RWPE2 (cell line): ENCODE measurements around the gene UNC5A.

Source experiments
- ATAC-seq: fragments of 200-7000 bp; cut with Tn5 transposase; 3 replicates; pipeline ENCODE4 v1.9.1; 2021; ENCODE audit warnings: low read depth
- DNase-seq: peaks from one replicate; pipeline ENCODE4 v3.0.0-alpha.2; 2020; ENCODE audit warnings: low spot score
- H3K27ac ChIP-seq: fragments of 450-650 bp; 2 replicates; pipeline ENCODE4 v1.5.1; 2017; ENCODE audit warnings: mild to moderate bottlenecking; ENCODE audit not compliant: poor library complexity, severe bottlenecking
- H3K27me3 ChIP-seq: fragments of 250-450 bp; sonication (Bioruptor Pico); 2 replicates; pipeline ENCODE4 v1.5.1; 2021; ENCODE audit warnings: mild to moderate bottlenecking, moderate library complexity; ENCODE audit not compliant: insufficient read depth, poor library complexity, severe bottlenecking
- H3K36me3 ChIP-seq: fragments of 250-450 bp; sonication (Bioruptor Pico); 2 replicates; pipeline ENCODE4 v1.5.1; 2020; ENCODE audit warnings: low read depth, mild to moderate bottlenecking, moderate library complexity
- H3K4me1 ChIP-seq: fragments of 250-450 bp; sonication (Bioruptor Pico); 2 replicates; pipeline ENCODE4 v1.5.1; 2021; ENCODE audit warnings: mild to moderate bottlenecking, moderate library complexity; ENCODE audit not compliant: insufficient read depth, poor library complexity, severe bottlenecking
- H3K4me3 ChIP-seq: fragments of 250-450 bp; sonication (Bioruptor Pico); 2 replicates; pipeline ENCODE4 v1.5.1; 2021; ENCODE audit warnings: mild to moderate bottlenecking, moderate library complexity; ENCODE audit not compliant: severe bottlenecking
- H3K9me3 ChIP-seq: fragments of 250-450 bp; sonication (Bioruptor Pico); 2 replicates; pipeline ENCODE4 v1.5.1; 2021; ENCODE audit warnings: mild to moderate bottlenecking, moderate library complexity; ENCODE audit not compliant: severe bottlenecking
- TF ChIP-seq, protein P1 (sequence below): fragments of 450-650 bp; IDR thresholded peaks from one replicate; pipeline ENCODE4 v1.5.1; 2017; ENCODE audit warnings: mild to moderate bottlenecking, moderate library complexity; ENCODE audit not compliant: poor library complexity, severe bottlenecking

UNC5A gene

DNA sequence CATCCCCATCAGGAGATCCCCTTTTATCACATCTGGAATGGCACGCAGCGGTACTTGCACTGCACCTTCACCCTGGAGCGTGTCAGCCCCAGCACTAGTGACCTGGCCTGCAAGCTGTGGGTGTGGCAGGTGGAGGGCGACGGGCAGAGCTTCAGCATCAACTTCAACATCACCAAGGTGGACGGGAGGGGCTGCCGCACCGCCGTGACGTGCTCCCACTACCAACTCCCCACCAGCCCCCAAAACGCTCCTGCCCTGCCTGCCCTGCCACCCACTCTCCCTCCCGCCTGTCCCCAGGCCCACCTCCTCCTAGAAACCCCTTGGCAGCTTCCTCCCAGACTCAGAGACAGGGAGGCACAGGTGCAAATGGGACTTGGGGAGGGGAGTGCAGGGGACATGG, 68.1 kb downstream of the UNC5A start:
- ATAC-seq (no peak), DNase-seq (no peak)
- Histone ChIP-seq H3K27me3 (peaks cover 15% of the 10 kb centered on the region), H3K4me3 (no peak overlapping the region), H3K36me3 (no peaks in the 10 kb centered on the region), H3K4me1 (no peaks in the 10 kb centered on the region), H3K27ac (no peak overlapping the region), H3K9me3 (no peaks in the 10 kb centered on the region)
- TF ChIP-seq, protein P1, sequence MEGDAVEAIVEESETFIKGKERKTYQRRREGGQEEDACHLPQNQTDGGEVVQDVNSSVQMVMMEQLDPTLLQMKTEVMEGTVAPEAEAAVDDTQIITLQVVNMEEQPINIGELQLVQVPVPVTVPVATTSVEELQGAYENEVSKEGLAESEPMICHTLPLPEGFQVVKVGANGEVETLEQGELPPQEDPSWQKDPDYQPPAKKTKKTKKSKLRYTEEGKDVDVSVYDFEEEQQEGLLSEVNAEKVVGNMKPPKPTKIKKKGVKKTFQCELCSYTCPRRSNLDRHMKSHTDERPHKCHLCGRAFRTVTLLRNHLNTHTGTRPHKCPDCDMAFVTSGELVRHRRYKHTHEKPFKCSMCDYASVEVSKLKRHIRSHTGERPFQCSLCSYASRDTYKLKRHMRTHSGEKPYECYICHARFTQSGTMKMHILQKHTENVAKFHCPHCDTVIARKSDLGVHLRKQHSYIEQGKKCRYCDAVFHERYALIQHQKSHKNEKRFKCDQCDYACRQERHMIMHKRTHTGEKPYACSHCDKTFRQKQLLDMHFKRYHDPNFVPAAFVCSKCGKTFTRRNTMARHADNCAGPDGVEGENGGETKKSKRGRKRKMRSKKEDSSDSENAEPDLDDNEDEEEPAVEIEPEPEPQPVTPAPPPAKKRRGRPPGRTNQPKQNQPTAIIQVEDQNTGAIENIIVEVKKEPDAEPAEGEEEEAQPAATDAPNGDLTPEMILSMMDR = no peak

DNA sequence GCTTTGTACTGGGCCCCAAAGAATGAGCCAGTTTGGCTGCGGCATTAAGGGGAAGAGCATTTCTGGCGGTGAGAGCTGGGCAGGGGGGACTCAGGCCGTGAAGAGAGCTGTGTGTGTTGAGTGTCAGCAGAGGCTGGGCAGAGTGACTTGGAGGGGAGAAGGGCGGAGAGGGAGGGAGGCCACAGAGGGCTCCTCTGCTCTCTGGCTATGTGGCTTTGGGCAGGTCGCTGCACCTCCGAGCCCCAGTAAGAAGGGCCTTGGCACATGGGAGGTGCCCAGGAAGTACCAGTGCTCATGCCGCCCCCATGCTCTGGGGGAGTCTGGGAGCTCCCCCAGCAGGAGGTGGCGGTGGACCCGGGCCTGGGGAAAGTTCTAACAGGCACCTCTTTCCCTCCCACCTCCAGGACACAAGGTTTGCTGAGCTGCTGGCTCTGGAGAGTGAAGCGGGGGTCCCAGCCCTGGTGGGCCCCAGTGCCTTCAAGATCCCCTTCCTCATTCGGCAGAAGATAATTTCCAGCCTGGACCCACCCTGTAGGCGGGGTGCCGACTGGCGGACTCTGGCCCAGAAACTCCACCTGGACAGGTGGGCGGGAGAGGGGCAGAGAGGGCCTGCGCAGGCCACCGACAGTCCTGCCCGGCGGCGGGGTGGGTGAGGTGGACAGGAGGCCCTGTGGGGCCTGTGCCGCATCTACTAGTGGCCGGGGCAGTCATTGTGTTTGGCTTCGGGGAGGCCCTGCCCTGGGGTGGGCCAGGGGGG, 68.7 kb downstream of the UNC5A start:
- ATAC-seq (no peak), DNase-seq (no peak)
- Histone ChIP-seq H3K9me3 (no peaks in the 10 kb centered on the region), H3K27ac (no peak overlapping the region), H3K36me3 (no peaks in the 10 kb centered on the region), H3K27me3 (peaks cover 15% of the 10 kb centered on the region), H3K4me3 (no peak overlapping the region), H3K4me1 (no peaks in the 10 kb centered on the region)
- TF ChIP-seq, protein P1 = no peak

DNA sequence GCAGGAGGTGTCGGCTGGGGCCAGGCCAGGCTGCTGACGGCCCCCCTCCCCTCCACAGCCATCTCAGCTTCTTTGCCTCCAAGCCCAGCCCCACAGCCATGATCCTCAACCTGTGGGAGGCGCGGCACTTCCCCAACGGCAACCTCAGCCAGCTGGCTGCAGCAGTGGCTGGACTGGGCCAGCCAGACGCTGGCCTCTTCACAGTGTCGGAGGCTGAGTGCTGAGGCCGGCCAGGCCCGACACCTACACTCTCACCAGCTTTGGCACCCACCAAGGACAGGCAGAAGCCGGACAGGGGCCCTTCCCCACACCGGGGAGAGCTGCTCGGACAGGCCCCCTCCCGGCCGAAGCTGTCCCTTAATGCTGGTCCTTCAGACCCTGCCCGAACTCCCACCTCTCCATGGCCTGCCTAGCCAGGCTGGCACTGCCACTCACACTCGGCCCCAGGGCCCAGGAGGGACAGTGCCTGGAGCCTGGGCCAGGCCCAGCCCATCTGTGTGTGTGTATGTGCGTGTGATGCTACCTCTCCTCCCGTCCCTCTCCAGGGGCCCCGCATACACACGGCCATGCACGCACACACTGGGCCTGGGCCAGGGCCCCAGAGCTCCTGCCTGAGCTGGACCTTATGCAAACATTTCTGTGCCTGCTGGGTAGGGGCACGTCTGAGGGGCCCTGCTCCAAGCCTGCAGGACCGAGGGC, 69.5 kb downstream of the UNC5A start:
- peaks cover 15% of the 10 kb centered on the region for H3K27me3 ChIP-seq

DNA sequence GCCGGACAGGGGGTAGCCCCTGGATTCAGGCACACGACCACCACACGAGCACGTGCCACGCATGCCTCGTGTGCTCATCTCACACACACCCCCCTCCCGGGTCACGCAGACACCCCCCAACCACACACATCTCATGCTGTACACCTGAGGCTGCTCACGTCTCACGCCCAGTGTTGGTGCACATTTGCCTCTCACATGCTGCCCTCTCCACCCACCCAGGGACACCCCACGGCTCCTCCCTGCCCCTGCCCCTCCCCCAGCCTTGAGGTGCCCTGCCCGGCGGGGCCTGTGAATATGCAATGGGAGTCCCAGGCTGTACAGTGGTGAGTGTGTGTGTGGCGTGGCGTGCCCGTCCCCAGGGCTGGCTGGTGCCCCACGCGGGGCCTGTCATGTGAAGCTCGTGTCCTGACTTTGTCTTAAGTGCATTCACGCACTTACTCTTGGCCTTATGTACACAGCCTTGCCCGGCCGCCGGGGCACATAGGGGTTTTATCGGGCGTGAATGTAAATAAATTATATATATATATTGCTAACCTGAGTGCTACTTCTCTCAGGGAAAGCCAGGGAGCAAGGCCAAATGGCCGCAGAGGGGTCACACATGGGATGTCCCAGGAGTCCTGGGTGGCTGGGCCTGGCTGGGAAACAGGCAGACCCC, 70.1 kb downstream of the UNC5A start:
- H3K4me1 ChIP-seq = no peaks in the 10 kb centered on the region
- no peak for DNase-seq
- H3K27me3 ChIP-seq = peaks cover 10% of the 10 kb centered on the region
- ATAC-seq = no peak
- H3K36me3 ChIP-seq = no peaks in the 10 kb centered on the region
- H3K4me3 ChIP-seq = no peak overlapping the region
- no peaks in the 10 kb centered on the region for H3K9me3 ChIP-seq
- no peak overlapping the region for H3K27ac ChIP-seq
- TF ChIP-seq, protein P1 = no peak

More for the DNA sequence above, 69.5 kb downstream of the UNC5A start:
- Histone ChIP-seq H3K9me3 (no peaks in the 10 kb centered on the region), H3K4me1 (no peaks in the 10 kb centered on the region), H3K4me3 (no peak overlapping the region), H3K27ac (no peak overlapping the region), H3K36me3 (no peaks in the 10 kb centered on the region)
- ATAC-seq = no peak
- TF ChIP-seq, protein P1 = no peak
- DNase-seq = no peak
